HFF-Myc (cell line): Measurements from ENCODE around the gene PTPN22.
"Not testable (repeated sequence)": the region's sequence is repeated elsewhere in the genome, so short reads cannot be mapped to it uniquely, and the experiment has no call there.

Source experiments
- DNase-seq: peaks from one replicate; pipeline ENCODE4 v3.0.0-alpha.2; 2011; ENCODE audit warnings: low read depth; ENCODE audit errors: extremely low read depth
- H3K4me3 ChIP-seq: replicated peaks from 2 replicates; pipeline ENCODE4 v1.5.1; 2011; ENCODE audit warnings: low read depth, mild to moderate bottlenecking, control low read depth, low read length
- CTCF ChIP-seq: IDR thresholded peaks from 2 replicates; pipeline ENCODE4 v1.5.1; 2012; ENCODE audit warnings: mild to moderate bottlenecking, low read depth, low read length, control low read depth; ENCODE audit errors: missing control alignments

The PTPN22 gene

GRCh38 chr1:113859478-113860175 is 11.9 kb downstream of the PTPN22 start:
- no peak for DNase-seq
- H3K4me3 ChIP-seq = no peak overlapping the region
- TF ChIP-seq CTCF = no peak

- no peak overlapping the region for H3K4me3 ChIP-seq
- no peak for DNase-seq
- no peak for TF ChIP-seq CTCF
These were observed 12.5 kb downstream of the PTPN22 start for GRCh38 chr1:113858982-113859381.

GRCh38 chr1:113858418-113858817 is 13.1 kb downstream of the PTPN22 start:
- TF ChIP-seq CTCF = no peak
- DNase-seq = no peak
- no peak overlapping the region for H3K4me3 ChIP-seq

- H3K4me3 ChIP-seq = no peak overlapping the region
- DNase-seq = no peak
- TF ChIP-seq CTCF = no peak
These were observed 13.7 kb downstream of the PTPN22 start for GRCh38 chr1:113857776-113858175.

- DNase-seq = no peak
- TF ChIP-seq CTCF = no peak
- no peak overlapping the region for H3K4me3 ChIP-seq
These were observed 15.1 kb downstream of the PTPN22 start for GRCh38 chr1:113856401-113856790.

GRCh38 chr1:113855630-113856400 is 15.7 kb downstream of the PTPN22 start:
- DNase-seq = no peak
- no peak for TF ChIP-seq CTCF
- H3K4me3 ChIP-seq = no peak overlapping the region

- no peak for DNase-seq
- H3K4me3 ChIP-seq = no peak overlapping the region
- no peak for TF ChIP-seq CTCF
These were observed 17.3 kb downstream of the PTPN22 start for GRCh38 chr1:113854234-113854633.

- DNase-seq, H3K4me3 ChIP-seq: not testable (repeated sequence)
These were observed 18.8 kb downstream of the PTPN22 start for GRCh38 chr1:113852694-113853093.
